Neural progenitor cell (in vitro differentiated cells): ENCODE results near the gene WDSUB1. TPM values are rescaled to one million over a fixed set of nuclear protein-coding genes. Genes with fewer than 3 reads are reported as not detected.

Experiments
- DNase-seq: peaks from one replicate; pipeline ENCODE4 v3.0.0-alpha.2; 2016; ENCODE audit warnings: low spot score
- H2AFZ ChIP-seq: fragments of 200-600 bp; sonication (generic); replicated peaks from 2 replicates; pipeline ENCODE4 v1.6.1; 2016; ENCODE audit warnings: antibody characterized with exemption
- H3F3A ChIP-seq: fragments of 200-600 bp; sonication (generic); 2 replicates; pipeline ENCODE4 v1.6.1; 2016; ENCODE audit warnings: antibody characterized with exemption, low read depth
- H3K27ac ChIP-seq: fragments of 200-600 bp; sonication (generic); 2 replicates; pipeline ENCODE4 v1.5.1; 2016; ENCODE audit warnings: mild to moderate bottlenecking
- H3K27me3 ChIP-seq: fragments of 200-600 bp; sonication (generic); 2 replicates; pipeline ENCODE4 v1.6.1; 2016; ENCODE audit warnings: mild to moderate bottlenecking, moderate library complexity
- H3K36me3 ChIP-seq: fragments of 200-600 bp; sonication (generic); 2 replicates; pipeline ENCODE4 v1.5.1; 2016
- H3K4me1 ChIP-seq: fragments of 200-600 bp; sonication (generic); 2 replicates; pipeline ENCODE4 v1.6.1; 2016; ENCODE audit warnings: mixed run types
- H3K4me2 ChIP-seq: fragments of 200-600 bp; sonication (generic); 2 replicates; pipeline ENCODE4 v1.6.1; 2016
- H3K4me3 ChIP-seq: fragments of 200-600 bp; sonication (generic); 2 replicates; pipeline ENCODE4 v1.5.1; 2016
- H3K79me2 ChIP-seq: fragments of 200-600 bp; sonication (generic); 2 replicates; pipeline ENCODE4 v1.6.1; 2016; ENCODE audit warnings: low read depth
- H3K9ac ChIP-seq: fragments of 200-600 bp; sonication (generic); 2 replicates; pipeline ENCODE4 v1.6.1; 2016
- H3K9me3 ChIP-seq: fragments of 200-600 bp; sonication (generic); 2 replicates; pipeline ENCODE4 v1.5.1; 2016; ENCODE audit warnings: low read depth
- H4K20me1 ChIP-seq: fragments of 200-600 bp; sonication (generic); 2 replicates; pipeline ENCODE4 v1.6.1; 2016; ENCODE audit warnings: low read depth
- H3K27ac Mint-ChIP-seq: 3 replicates; pipeline ENCODE4 v1.8.0; 2021; ENCODE audit warnings: mixed read lengths
- H3K27me3 Mint-ChIP-seq: 2 replicates; pipeline ENCODE4 v1.8.0; 2022; ENCODE audit warnings: low read depth, mild to moderate bottlenecking, inconsistent platforms, moderate library complexity, mixed read lengths; ENCODE audit not compliant: insufficient read depth
- H3K36me3 Mint-ChIP-seq: 3 replicates; pipeline ENCODE4 v1.8.0; 2021; ENCODE audit warnings: mixed read lengths
- H3K4me1 Mint-ChIP-seq: 3 replicates; pipeline ENCODE4 v1.8.0; 2021; ENCODE audit warnings: mixed read lengths
- H3K4me3 Mint-ChIP-seq: 3 replicates; pipeline ENCODE4 v1.8.0; 2021; ENCODE audit warnings: mild to moderate bottlenecking, moderate library complexity, mixed read lengths
- H3K9me3 Mint-ChIP-seq: 3 replicates; pipeline ENCODE4 v1.8.0; 2020; ENCODE audit warnings: mixed read lengths
- EZH2 ChIP-seq: fragments of 200-600 bp; sonication (generic); IDR thresholded peaks from 2 replicates; pipeline ENCODE4 v1.6.1; 2017; ENCODE audit warnings: antibody characterized with exemption, mild to moderate bottlenecking, moderate library complexity
- EZH2phosphoT487 ChIP-seq: fragments of 200-600 bp; sonication (generic); IDR thresholded peaks from 2 replicates; pipeline ENCODE4 v1.6.1; 2017; ENCODE audit warnings: antibody characterized with exemption
- total RNA-seq: library from RNA; depleted of rRNA; stranded (reverse); fragments of >200 nt; gene quantifications from 2 replicates; pipeline ENCODE4 v1.2.3, GENCODE V29; 2015; ENCODE audit warnings: low replicate concordance
- TF ChIP-seq, protein P1 (sequence below): fragments of 200-600 bp; sonication (generic); IDR thresholded peaks from 2 replicates; pipeline ENCODE4 v1.5.1; 2017; ENCODE audit warnings: antibody characterized with exemption, mild to moderate bottlenecking

The WDSUB1 gene
- total RNA-seq, 1 donor from 2014 or later = 5.2 TPM

DNA sequence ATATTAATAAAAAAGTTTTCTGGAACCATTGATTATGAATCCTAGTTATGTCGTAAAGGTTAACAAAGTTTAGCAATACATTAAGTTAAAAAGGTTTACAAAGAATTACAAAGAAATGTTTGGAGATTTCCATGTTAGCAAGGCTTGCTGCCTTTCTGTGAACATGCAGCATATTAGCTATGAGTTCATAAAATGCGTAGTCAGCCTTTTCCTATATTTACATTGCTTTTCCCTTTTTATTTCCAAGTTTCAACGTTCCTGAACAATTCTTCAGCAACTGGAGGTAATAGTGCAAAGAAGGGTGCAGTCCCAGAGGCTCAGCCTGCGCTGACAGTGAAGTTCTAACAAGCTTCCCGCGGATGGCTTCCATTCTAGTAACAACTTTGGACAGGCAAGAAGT lies 51.6 kb downstream of the WDSUB1 start:
- no peaks in the 10 kb centered on the region for H3K9me3 Mint-ChIP-seq
- H3K4me1 Mint-ChIP-seq = no peaks in the 10 kb centered on the region
- H3K27ac Mint-ChIP-seq = no peak overlapping the region

DNA sequence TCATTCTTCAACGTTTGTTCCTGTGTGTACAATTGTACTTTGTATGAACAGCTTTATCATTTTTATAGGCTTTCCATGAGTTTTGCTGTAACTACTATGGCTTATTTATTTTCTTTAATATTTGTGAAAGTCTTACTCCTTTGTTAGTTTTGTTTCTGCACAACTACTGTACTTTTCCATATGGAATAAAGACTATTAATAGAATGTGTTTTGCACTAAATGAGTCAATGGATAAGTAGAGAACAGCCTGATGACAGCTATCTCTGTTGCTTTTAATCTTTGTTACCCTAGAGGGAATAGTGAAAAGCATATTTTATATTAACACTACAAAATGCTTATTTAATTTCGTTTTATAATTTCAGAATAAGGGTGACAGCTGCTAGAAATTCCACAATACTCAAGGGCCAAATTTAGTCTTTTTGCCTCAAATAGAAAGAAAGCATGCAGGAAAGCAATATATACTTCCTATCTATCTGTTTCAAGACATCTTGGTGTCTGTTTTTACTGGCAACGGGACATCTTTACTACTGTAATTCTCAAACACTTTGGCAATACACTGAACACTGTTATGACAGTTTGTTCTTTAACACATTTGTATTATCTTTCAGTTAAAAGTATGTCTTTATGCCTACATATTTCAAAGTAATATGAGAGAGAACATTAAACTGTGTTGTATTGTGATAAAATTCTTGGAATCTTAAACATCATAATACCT lies 53.9 kb downstream of the WDSUB1 start:
- H3K36me3 Mint-ChIP-seq = peaks cover 36% of the 10 kb centered on the region

More for the DNA sequence above, 51.6 kb downstream of the WDSUB1 start:
- Histone ChIP-seq H2AFZ (no peak overlapping the region), H3K9ac (no peak overlapping the region), H3K36me3 (no peaks in the 10 kb centered on the region), H3K27ac (no peak overlapping the region), H4K20me1 (no peaks in the 10 kb centered on the region), H3F3A (no peaks in the 10 kb centered on the region), H3K9me3 (no peaks in the 10 kb centered on the region), H3K4me2 (no peak overlapping the region), H3K79me2 (no peaks in the 10 kb centered on the region), H3K4me3 (no peak overlapping the region), H3K4me1 (no peaks in the 10 kb centered on the region), H3K27me3 (no peaks in the 10 kb centered on the region)
- Mint-ChIP-seq H3K36me3 (peaks cover 35% of the 10 kb centered on the region), H3K4me3 (no peak overlapping the region), H3K27me3 (no peaks in the 10 kb centered on the region)
- TF ChIP-seq EZH2phosphoT487 = no peak
- TF ChIP-seq, protein P1, sequence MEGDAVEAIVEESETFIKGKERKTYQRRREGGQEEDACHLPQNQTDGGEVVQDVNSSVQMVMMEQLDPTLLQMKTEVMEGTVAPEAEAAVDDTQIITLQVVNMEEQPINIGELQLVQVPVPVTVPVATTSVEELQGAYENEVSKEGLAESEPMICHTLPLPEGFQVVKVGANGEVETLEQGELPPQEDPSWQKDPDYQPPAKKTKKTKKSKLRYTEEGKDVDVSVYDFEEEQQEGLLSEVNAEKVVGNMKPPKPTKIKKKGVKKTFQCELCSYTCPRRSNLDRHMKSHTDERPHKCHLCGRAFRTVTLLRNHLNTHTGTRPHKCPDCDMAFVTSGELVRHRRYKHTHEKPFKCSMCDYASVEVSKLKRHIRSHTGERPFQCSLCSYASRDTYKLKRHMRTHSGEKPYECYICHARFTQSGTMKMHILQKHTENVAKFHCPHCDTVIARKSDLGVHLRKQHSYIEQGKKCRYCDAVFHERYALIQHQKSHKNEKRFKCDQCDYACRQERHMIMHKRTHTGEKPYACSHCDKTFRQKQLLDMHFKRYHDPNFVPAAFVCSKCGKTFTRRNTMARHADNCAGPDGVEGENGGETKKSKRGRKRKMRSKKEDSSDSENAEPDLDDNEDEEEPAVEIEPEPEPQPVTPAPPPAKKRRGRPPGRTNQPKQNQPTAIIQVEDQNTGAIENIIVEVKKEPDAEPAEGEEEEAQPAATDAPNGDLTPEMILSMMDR = no peak
- no peak for DNase-seq

DNA sequence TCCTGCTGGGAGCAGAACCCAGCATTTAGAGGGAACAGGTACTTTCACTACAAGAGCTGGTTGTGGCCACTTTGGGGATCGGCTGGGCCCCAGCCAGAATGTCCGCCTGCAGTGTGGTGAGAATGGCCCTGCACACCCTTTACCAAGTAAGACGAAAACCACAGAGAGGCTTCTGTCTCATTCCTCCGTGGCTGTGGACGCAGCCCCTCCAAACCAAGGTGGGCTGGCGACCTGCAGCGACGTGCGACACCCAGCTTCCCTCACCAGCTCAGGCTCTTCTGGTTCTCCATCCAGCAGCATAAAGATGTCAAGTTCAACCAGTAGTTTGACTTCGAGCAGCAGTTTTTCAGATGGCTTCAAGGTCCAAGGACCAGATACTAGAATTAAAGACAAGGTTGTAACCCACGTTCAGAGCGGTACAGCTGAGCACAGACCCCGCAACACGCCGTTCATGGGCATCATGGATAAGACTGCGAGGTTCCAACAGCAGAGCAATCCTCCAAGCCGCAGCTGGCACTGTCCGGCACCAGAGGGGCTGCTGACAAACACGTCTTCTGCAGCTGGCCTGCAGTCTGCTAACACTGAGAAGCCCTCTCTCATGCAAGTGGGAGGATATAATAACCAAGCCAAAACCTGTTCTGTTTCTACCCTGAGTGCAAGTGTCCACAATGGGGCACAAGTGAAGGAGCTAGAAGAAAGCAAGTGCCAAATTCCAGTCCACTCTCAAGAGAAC lies 56.2 kb downstream of the WDSUB1 start:
- no peaks in the 10 kb centered on the region for H3F3A ChIP-seq
- peaks cover 32% of the 10 kb centered on the region for H3K4me1 Mint-ChIP-seq
- no peak overlapping the region for H2AFZ ChIP-seq
- peaks cover 10% of the 10 kb centered on the region for H3K4me1 ChIP-seq
- no peaks in the 10 kb centered on the region for H3K79me2 ChIP-seq
- no peak overlapping the region for H3K27ac ChIP-seq
- no peak overlapping the region for H3K4me3 ChIP-seq
- peaks cover 4% of the 10 kb centered on the region for H3K27me3 Mint-ChIP-seq
- no peak overlapping the region for H3K4me2 ChIP-seq
- H4K20me1 ChIP-seq = no peaks in the 10 kb centered on the region
- H3K9me3 Mint-ChIP-seq = no peaks in the 10 kb centered on the region
- H3K36me3 ChIP-seq = no peaks in the 10 kb centered on the region
- H3K9me3 ChIP-seq = no peaks in the 10 kb centered on the region
- no peak overlapping the region for H3K9ac ChIP-seq
- peak overlapping the region; percentile 46 for H3K27ac Mint-ChIP-seq
- no peak overlapping the region for H3K4me3 Mint-ChIP-seq
- TF ChIP-seq EZH2 = no peak
- TF ChIP-seq EZH2phosphoT487 = no peak
- TF ChIP-seq, protein P1 = no peak
- peaks cover 35% of the 10 kb centered on the region for H3K36me3 Mint-ChIP-seq
- no peak for DNase-seq
- H3K27me3 ChIP-seq = no peaks in the 10 kb centered on the region

More for the DNA sequence above, 53.9 kb downstream of the WDSUB1 start:
- Histone ChIP-seq H3K27ac (no peak overlapping the region), H2AFZ (no peak overlapping the region), H3F3A (no peaks in the 10 kb centered on the region), H3K79me2 (no peaks in the 10 kb centered on the region), H4K20me1 (no peaks in the 10 kb centered on the region), H3K4me1 (no peaks in the 10 kb centered on the region), H3K4me3 (no peak overlapping the region), H3K9me3 (no peaks in the 10 kb centered on the region), H3K4me2 (no peak overlapping the region), H3K36me3 (no peaks in the 10 kb centered on the region), H3K27me3 (no peaks in the 10 kb centered on the region), H3K9ac (no peak overlapping the region)
- no peak for DNase-seq
- no peaks in the 10 kb centered on the region for H3K9me3 Mint-ChIP-seq
- peaks cover 4% of the 10 kb centered on the region for H3K27me3 Mint-ChIP-seq
- no peak for TF ChIP-seq EZH2
- TF ChIP-seq, protein P1 = no peak
- no peak for TF ChIP-seq EZH2phosphoT487
- H3K27ac Mint-ChIP-seq = no peak overlapping the region
- peaks cover 14% of the 10 kb centered on the region for H3K4me1 Mint-ChIP-seq
- no peak overlapping the region for H3K4me3 Mint-ChIP-seq
